GM10266 (cell line): Measurements from ENCODE around the gene CLIC5.

Experiments used
- DNase-seq: peaks from one replicate; pipeline ENCODE4 v3.0.0; 2012; ENCODE audit errors: extremely low spot score
- TF ChIP-seq, protein P1 (sequence below): IDR thresholded peaks from 2 replicates; pipeline ENCODE4 v1.5.1; 2012; ENCODE audit warnings: mild to moderate bottlenecking, low read depth; ENCODE audit not compliant: control insufficient read depth, insufficient read depth; ENCODE audit errors: missing control alignments

CLIC5 gene

DNA sequence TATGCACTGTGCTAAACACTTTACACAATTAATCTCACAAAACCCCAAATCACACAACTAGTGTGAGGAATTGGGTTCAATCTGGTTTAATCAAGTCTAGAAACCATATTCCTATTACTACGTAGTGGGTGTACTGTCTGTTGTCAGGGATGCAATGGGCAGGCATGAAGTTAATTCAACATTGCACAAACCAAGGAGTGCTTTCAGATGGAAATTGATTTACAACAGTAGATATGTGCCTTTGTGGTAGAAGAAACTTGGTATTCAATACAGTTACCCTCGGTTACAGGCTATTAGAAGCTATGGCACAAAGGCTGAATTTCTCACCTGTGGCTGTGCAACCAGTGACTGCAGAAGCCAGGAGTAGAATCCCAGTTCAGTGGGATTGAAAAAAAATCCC, 157.8 kb downstream of the CLIC5 start:
- TF ChIP-seq, protein P1, sequence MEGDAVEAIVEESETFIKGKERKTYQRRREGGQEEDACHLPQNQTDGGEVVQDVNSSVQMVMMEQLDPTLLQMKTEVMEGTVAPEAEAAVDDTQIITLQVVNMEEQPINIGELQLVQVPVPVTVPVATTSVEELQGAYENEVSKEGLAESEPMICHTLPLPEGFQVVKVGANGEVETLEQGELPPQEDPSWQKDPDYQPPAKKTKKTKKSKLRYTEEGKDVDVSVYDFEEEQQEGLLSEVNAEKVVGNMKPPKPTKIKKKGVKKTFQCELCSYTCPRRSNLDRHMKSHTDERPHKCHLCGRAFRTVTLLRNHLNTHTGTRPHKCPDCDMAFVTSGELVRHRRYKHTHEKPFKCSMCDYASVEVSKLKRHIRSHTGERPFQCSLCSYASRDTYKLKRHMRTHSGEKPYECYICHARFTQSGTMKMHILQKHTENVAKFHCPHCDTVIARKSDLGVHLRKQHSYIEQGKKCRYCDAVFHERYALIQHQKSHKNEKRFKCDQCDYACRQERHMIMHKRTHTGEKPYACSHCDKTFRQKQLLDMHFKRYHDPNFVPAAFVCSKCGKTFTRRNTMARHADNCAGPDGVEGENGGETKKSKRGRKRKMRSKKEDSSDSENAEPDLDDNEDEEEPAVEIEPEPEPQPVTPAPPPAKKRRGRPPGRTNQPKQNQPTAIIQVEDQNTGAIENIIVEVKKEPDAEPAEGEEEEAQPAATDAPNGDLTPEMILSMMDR = no peak
- DNase-seq = no peak

DNA sequence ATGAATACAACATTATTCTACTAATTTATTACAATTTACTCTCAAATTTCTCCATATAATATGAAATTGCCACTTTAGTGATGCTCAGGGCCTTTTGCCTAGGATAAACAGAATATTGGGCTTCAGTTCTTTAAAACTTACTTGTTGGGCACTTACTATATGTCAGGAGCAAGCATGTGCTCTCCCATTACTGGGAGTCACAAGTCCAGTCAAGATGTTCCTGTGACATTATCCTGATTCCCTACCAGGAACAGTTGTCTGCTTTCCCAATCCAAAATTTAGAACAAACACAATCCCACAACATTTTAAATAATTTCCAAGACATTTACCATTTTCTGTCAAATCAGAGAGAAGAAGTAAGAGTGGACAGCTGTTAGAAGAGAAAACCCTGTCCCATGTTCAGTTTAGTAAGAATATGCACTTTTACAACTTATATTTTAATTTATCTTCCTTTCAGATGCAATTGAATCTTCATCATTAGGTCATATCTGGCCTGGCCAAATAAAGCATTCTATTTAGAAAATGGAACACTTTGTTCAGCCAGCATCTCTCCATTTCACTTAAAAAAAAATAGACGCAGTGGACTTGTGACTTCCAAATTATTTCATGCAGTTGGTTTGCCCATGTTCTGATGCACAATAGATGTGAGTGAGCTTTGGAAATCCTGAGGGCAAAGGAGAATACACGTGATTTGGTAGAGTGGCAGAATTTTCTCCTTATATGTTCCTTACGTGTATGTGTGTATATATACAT, 159.8 kb downstream of the CLIC5 start:
- TF ChIP-seq, protein P1 = no peak
- no peak for DNase-seq

DNA sequence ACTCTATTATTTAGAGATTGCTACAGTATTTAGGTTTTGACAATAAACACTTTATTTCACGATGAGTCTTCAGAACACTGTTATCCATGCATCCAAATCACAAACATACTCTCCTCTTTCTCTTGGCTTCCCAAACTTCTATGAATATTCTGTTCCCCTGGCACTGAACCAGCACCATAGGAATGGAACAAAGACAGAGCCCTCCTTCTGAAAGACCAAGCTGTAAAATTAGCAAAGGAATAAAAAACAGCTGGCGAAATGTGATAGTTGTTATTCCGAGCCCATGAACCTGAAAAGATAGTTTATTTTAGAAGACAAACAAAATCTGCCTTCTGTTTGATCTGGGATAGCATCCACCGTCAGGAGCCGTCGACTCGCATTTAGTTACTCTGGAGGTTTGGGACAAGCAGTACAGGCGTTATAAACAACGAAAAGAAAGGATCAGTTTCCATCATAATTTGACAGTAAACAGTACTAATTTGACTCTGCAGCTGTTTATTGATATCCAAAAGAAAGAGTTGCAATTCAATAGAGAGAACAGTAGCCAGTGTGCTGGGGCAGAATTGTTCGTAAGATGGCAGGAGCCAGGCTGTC, 161.4 kb downstream of the CLIC5 start:
- TF ChIP-seq, protein P1 = no peak
- no peak for DNase-seq

DNA sequence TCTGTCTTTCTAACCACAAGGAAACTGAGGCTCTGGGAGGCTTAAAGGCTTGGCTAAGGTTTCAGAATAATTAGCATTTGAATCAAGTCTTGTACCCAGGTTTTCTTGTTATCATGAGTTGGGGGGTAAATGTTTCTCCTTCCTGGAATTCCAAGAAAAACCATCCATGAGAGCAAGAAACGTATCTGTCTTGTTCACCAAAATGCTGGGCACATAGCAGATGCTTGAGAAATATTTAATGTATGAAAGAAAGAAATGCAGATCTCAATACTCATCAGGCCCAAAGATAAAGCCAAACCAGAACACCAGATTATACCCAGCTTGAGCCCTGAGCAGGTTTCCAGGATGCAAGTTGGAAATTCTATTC, 164.6 kb downstream of the CLIC5 start:
- TF ChIP-seq, protein P1 = no peak

DNA sequence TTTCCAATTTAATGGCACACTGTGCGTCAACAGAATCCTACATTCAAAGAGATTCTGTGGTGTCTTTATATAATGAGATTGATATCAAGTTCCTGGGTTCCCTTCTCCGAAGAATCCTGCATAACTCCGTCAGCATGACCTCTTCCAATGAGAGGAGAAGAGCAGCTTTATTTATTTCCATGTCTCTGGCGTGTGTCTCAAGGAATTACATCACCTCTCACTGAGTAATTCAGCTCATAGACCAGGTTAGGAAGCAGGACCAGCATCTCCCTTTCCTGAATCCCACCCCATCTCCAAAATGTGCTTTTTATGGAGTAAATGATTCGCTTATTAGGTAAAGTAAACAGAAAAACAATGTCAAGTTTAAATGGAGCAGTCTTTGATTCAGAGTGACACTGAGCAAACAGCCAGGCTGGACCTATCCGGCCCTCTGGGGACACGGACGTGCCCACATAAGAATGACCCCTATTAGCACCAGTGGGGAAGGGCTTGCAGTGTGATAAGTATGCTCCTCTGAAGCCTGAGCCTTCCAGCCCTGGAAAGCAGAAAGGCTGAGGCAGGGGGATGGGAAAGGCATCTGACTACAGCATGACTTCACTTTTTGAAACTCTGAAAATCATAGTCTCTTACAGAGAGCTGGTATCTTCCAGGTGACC, 165.2 kb downstream of the CLIC5 start:
- no peak for DNase-seq
- TF ChIP-seq, protein P1 = no peak

More for the DNA sequence above, 164.6 kb downstream of the CLIC5 start:
- DNase-seq = no peak

DNA sequence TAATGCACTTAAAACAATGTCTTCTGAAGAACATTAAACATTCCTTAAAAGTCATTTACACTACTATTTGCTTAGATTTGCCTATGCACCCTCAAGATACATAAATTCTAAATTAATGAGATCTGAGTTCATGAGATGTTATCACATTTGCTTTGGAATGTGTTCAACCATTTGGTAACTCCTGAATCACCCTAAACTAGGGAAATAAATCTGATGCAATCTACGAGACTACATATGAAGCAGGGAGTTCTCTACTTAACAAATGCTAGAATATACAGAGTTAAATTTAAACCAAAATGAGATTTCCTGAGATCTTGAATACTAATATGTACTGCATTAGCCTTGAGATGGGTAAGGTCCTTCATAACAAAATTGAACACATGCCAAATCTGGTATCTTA, 170.1 kb downstream of the CLIC5 start:
- TF ChIP-seq, protein P1 = no peak
- no peak for DNase-seq

DNA sequence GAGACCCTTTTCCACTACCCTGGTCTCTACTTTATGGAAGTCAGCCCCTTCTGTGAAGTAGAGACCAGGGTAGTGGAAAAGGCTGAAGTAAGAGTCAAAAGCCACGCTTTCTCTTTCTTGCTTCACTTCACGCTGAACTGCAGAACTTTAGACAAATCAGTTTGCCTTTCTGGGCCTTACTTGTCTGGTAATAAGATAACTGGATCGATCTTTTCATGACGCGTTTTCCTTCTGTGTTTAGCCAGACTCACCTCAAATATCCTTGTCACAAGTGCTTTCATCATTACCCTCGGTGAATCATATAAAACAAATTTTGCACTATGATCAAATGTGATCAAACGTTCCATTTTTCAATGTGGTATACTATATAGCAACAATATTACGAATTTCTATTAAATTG, 170.7 kb downstream of the CLIC5 start:
- TF ChIP-seq, protein P1 = no peak
- no peak for DNase-seq
